Measurements from ENCODE around the gene CRACR2B.

CRACR2B gene

DNA sequence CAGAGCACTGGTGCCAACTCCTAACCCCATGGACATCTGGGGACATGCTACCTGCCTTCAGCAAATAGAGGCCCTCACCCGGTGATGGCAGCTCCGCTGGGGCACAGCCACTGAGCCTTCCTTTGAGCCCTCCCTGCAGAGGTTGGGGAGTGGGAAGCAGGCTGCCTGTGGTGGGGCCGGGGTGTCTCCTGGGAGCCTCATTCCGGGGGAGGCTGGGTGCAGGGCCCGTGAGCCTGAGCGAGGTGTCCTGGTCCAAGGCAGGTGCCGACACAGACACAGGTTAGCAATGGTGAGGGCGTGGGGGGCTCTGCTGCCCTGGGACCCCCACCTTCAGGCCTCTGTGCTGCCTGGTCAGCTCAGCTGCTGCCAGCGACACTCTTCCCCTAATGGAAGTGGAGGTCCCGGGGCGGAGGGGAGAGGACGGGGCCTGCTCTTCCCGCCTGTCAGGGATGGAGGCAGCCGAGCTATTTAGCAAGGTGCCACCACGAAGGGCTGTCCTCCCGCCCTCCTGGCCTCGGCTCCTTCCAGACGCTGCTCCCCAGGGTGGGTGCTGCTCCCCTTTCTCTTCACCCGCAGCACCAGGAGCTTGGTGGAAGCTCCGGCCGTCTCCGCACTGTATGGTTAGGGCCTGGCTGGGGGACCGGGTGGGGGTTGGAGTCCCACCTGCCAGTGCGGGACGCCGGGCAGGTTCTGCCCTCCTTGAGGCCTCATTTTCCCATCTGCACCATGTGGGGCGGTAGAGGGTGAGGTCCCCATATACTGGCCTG is 26.1 kb downstream of the CRACR2B start:
- DNase-seq (ENCODE audit: low read depth in 2 of 2), result no peak

DNA sequence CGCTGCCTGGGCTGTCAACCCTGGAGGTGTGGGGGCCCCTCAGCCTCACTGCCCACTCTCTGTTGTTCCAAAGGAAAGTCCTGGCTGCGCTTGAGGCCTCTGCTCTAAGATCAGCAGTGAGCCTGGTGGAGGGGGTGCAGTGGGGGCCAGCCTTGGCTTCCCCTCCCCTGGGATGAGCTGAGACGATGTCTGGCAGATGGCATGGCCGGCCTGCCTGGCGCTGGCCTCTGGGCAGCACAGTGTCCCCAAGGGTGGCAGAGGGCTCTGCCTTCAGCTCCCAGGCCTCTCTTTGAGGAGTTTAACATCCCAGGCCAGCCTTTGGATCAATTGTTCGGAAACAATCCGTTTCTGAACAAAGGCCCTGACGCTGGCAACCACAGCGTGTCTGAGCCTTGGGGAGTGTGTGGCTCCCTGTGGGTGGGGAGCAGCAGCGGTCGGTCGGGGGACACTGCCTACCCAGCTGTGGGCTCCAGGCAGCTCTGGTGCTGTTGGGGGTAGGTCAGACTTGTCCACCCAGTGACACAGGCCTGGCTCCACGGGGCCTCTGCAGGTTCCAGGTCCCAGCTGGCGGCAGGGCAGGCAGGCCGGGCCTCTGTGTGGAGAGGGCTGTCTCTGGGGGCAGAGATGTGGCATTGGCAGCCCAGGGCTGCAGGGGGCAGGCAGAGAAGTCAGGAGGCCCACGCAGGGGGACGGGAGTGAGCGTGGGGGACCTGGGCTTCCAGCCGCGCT is 27.0 kb downstream of the CRACR2B start:
- no peak for DNase-seq (ENCODE audit: low read depth in 2 of 2)

DNA sequence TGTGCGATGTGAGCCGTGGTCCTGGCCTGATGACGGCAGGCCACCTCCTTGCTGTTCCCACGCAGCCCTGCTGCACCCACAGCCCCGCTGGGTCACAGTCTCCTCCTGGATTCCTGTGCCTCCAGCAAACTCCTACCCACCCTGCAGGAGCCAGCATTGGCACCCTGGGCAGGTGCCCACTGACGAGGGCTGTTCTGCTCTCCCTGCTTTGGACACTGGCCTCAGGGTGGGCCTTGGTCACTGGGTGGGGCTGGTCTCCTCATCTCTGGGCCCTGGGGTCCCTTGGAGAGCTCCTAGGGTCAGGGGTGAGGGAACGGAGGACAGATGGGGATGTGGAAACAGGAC is 27.6 kb downstream of the CRACR2B start:
- no peak for DNase-seq (ENCODE audit: low read depth in 2 of 2)

DNA sequence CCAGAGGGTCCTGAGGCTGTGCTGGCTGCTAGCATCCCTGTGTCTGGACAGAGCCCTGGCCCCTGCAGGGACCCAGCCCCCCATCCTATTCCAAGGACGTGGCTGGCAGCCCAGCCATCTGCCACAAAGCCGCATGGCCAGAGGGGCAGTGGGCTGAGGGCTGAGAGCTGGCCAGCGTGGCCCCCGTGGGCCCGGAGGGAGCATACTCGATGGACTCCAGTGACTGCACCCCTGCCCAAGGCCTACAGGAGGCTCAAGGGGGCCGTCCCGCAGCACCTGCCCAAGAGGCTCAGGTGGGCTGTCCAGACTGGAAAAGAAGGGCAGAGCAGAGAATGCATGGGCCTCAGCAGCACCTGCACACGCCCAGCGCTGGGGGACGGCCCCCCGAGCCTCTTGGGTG is 28.1 kb downstream of the CRACR2B start:
- DNase-seq (ENCODE audit: low read depth in 2 of 2), result no peak

DNA sequence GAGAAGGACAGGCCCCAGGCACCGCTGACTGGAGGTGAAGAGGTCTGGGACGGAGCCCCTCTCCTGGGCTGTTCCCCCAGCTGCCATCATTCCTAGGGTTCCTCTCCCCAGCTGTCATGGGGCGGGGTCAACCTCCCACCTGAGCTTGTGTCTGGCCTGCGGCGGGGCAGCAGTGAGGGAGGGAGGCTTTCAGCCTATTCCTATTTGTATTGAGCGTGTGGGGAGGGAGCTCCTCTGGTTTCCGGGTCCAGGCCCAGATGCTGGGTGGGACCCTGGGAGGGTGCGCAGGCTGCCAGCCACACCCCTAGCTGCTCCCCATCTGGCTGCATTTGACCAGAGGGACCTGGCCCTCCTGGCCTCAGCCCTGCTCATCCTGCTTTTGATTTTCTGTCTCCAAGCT is 28.7 kb downstream of the CRACR2B start:
- no peak for DNase-seq (ENCODE audit: low read depth in 2 of 2)

DNA sequence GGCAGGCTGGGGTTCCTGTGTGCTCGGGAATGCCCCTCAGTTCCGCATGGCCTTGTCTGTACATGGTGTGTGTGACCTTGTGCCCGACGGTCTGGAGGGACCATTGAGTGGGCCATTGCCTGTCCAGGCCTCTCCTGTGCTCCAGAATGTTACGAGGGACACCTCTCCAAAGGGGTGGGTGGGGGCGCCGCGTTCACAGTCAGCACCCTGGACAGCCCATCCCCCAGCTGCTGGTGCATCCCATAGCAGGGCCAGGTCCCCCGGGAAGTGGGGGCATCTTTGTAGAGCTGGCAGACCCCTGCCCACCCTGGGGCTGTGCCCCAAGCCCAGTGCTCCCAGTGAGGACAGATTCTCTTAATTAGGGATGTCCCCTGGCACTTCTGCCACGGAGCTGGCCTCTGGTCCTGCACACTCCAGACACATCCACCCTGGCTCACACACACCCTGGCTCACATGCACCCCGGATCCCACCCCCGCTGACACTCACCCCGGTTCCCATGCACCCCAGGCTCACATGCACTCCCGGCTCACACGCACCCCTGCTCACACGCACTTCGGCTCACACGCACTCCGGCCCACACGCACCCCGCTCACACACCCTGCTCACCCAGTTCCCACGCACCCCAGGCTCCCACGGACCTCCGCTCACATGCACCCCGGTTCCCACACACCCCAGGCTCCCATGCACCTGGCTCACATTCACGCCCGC is 30.5 kb downstream of the CRACR2B start:
- no peak for DNase-seq (ENCODE audit: low read depth in 2 of 2)

DNA sequence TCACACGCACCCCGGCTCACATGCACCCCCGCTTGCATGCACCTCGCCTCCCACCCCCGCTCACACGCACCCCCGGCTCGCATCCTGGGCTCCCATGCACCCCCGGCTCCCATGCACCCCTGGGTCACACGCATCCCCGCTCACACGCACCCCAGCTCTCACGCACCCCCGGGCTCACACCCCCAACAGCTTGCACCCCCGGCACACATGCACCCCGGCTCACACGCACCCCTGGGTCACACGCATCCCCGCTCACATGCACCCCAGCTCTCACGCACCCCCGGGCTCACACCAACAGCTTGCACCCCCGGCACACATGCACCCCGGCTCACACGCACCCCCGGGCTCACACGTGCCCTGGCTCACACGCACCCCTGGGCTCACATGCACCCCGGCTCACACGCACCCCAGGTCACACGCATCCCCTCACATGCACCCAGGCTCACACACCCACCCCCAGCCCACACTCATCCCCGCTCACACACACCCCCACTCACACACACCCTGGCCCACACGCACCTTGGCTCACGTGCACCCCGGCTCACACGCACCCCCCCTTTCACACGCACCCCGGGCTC is 31.1 kb downstream of the CRACR2B start:
- no peak for DNase-seq (ENCODE audit: low read depth in 2 of 2)

DNA sequence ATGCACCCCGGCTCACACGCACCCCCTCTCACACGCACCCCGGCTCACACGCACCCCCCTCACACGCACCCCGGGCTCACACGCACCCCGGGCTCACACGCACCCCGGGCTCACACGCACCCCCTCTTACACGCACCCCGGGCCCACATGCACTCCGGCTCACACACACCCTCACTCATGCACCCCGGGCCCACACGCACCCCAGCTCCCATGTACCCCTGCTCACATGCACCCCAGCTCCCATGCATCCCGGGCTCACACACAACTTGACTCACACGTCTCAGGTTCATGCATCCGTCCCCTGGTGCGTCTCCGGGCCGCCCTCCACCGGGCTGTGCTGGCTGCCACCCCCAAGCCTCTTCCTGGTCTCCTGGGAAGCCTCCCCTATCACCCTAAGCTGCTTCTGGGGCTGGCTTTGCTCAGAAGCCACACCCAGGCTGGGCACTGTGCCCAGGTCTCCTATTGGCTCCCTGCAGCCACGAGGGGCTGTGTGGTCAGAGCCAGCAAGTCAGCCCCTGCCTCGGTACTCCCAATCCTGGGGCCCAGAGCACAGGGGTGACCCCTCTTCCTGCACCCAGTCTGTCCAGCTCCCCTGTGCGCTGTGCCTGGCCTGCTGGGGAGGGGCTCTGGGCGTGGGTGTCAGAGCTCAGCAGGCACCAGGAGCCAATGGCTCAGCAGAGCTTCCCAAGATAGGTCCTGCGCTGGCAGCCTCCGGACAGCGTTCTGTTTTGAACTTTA is 31.8 kb downstream of the CRACR2B start:
- peak; percentile 52 to 54 for DNase-seq (ENCODE audit: low read depth in 2 of 2)

DNA sequence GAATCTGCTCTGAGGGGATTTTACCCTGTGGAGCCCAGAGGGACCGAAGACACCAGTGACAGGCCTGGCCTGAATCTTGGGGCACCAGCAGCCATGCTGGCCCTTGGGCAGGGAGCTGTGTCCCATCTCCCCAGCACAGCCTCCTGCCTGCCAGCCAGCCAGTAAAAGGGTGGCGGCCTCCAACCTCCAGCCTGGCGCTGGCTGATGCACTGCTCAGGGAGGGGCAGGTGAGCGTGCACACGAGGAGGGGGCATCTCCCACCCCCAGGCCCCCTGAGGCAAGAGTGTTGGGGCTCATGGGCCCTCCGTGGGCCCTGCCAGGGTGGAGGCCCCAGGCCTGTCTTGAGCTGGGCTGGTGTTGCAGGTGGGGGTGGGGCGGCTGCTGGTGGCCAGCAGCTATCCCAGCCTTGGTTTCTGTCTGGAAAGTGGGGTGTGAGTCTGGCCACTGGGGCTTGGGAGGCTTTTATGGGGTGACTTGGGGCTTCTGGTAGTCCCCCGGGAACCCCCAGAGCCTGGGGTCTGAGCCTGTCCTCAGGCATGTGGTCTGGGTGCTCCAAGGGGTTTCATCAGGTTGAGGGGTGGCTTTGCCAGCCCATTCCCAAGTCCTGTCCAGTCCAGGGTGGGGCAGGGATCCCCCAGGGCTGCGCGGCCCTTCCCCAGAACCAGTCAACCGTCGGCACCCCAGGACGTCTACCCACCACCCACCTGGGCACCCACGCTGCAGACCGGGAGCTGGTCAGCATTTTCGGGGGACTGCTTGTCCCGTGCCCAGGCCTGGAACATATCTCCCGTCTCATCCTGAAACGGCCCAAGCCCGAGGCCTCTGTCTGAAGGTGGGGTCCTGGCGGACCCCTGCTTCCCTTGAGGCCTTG is 32.8 kb downstream of the CRACR2B start:
- DNase-seq (ENCODE audit: low read depth in 2 of 2), result no peak

DNA sequence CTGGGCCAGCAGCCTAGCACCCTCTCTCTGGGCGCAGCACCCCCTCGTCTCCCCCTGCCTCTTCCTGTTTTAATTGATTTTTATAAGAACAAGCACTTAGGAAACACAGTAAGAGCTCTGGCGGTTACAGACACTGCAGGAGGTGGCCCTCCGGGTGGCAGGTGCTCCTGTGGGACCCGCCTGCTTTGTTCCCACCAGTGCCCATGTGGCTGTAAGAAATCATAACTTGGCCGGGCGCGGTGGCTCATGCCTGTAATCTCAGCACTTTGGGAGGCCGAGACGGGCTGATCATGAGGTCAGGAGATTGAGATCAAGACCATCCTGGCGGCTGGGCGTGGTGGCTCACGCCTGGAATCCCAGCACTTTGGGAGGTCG is 33.4 kb downstream of the CRACR2B start:
- no peak for DNase-seq (ENCODE audit: low read depth in 2 of 2)

DNA sequence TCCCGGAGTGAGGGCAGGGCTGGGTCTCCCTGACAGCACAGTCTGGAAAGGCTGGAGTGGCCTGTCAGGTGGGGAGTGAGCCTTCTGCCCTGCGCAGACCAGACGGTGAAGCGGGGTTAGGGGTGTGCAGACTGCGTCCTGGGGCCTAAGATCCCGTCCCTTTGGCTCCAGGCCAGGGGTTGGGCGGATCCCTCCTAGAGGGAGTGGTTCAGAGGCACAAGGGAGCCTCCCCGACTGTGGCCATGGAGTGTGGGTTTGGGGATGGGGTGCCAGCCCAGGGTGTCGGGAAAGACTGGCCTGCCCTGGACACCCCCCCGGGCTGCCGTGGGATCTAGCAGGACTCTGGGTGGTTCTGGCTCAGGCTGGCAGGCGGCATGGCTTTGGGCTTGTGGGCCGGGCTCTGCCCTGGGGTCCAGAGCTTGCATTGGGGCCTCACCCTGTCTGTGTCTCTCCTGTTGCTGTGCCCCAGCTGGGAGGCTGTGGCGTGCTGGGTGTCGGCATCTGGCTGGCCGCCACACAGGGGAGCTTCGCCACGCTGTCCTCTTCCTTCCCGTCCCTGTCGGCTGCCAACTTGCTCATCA is 34.5 kb downstream of the CRACR2B start:
- DNase-seq (ENCODE audit: low read depth in 2 of 2), result no peak

DNA sequence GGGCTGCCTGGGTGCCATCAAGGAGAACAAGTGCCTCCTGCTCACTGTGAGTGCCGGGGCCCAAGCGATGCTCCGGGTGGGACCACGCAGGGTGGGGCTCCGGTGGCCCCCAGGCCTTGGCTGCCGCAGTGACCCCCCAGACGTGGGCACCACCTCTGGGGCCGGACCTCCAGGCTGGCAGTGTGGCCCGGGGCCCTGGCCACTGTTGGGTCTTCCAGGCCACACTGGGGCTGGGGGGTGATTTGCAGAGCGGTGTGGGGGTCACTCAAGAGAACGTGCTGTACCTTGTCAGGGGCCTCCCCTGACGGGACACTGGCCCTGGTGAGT is 34.9 kb downstream of the CRACR2B start:
- no peak for DNase-seq (ENCODE audit: low read depth in 2 of 2)

DNA sequence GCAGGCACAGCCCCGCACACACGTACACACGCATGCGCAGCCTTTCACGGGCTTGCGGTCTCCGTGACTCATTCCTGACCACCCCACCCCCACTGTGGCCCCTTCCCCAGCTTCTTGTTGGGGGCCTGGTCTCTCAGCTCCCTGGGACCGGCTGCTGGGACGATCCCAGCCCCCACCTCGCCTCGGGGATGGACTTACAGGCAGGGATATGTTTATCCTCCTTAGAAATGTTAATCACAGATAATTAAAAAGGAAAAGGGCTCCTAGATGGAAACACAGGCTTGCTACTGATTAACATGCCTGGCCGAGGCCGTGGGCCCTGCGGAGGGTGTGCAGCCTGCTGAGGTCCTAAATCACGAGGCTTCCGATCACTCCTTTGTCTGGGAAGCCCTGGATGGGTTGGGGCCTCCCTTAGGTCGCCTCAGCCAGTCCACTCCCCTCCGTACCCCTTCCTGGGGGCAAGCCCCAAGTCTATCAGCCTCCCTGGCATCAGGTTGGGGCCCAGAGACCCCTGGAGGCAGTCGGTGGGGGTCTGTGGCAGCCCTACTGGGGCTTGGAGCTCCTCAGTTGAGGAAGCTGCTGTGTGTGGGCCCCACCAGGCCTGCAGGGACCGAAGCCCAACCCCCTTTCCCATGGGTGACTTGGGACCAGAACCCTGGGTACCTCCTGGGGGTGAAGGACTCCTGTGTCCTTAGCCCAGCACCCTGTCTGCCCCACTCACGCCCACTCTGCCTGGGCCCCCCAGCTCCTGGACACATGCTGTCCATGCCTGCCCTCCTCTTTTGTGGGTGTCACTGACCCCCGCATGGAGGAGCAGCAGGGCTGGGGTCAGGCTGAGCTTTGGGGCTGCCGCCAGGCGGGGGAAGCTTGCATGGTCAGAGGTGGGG is 35.5 kb downstream of the CRACR2B start:
- DNase-seq (ENCODE audit: low read depth in 2 of 2), result peak in 1 of 2 experiments; percentile 18

DNA sequence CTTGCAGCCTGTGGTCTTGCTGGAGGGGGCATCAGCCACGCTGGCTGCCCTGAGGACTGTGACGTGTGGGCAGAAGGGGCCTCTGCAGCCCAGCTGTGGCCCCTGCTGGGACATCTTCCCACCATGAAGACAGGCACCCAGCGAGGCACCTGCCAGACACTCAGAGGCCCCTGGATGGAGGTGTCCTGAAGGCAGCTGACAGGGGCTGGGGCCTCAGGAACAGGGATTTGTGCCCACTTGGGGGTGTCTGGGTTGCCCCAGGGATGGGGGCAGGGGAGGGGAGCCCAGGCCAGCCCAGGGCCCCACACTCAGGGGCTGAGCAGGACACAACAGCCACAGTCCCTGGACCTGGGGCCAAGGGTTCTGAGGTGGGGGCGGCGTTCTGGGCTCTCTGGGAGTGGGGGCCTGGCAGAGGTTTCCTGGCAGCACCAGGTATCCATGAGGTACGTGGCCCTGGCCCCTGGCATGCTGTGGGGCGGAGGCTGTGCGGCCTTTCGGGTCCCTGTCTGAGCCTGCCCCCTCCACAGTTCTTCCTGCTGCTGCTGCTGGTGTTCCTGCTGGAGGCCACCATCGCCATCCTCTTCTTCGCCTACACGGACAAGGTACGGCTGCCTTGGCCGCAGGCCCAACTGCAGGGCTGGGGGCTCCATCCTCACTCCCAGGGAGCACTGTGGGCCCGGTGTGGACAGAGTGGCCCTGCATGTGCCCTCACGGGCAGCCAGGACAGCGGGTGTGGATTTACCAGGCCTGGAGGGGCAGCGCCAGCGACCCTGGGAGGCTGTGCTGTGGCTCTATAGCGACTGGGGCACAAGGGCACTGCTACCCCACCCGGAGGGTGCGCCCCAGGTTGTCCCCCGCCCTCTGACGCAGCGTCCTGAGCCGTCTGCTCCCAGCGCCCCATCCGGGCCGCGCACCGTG is 36.5 kb downstream of the CRACR2B start:
- DNase-seq (ENCODE audit: low read depth in 2 of 2), result no peak

DNA sequence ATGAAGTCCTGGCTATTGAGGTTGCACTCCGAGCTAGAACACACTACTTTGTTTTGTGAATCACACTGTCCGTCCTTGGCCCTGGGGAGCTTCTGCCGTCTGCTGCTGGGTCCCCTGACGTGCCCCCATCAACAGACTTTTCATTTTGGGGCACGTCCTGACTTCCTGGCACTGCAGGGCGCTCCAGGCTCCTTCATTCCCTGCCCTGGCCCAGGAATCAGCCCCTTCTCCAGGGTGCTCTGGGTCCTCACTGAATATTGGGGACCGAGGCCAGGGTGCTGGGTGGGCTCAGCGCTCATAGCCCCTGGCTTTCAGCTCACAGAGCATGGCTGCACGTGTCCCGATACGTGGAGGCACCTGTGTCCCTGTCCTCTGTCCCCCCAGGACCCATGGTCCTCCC is 37.2 kb downstream of the CRACR2B start:
- DNase-seq (ENCODE audit: low read depth in 2 of 2), result no peak

DNA sequence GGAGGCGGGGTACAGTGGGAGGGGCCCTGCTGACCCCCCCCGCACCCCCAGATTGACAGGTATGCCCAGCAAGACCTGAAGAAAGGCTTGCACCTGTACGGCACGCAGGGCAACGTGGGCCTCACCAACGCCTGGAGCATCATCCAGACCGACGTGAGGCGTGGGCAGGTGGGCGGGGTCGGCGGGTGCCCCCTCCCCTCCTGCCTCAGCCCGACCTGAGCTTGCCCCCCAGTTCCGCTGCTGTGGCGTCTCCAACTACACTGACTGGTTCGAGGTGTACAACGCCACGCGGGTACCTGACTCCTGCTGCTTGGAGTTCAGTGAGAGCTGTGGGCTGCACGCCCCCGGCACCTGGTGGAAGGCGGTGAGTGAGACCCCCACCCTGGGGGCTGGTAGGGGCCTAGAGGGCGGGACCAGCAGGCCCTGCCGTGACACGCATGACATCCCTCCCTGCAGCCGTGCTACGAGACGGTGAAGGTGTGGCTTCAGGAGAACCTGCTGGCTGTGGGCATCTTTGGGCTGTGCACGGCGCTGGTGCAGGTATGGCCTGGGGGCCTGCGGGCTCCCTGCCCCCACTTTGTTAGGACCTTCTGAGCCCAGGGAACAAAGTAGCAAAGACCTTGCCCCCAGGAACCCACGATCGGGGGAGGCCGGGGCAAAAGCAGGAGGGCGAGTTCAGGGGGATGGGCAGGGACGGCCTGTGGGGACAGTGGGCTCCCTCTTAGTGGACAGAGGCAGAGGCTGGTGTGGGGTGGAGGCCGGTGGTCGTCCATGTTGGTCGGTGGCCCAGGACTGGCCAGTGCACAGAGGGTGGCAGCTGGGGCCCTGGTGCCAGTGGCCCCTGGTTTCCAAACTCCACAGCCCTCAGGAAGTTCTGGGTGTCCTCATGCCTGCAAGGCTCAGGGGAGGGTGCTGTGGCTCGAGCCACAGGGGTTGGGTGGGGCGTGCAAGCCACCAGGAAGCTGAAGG is 38.0 kb downstream of the CRACR2B start:
- no peak for DNase-seq (ENCODE audit: low read depth in 2 of 2)

DNA sequence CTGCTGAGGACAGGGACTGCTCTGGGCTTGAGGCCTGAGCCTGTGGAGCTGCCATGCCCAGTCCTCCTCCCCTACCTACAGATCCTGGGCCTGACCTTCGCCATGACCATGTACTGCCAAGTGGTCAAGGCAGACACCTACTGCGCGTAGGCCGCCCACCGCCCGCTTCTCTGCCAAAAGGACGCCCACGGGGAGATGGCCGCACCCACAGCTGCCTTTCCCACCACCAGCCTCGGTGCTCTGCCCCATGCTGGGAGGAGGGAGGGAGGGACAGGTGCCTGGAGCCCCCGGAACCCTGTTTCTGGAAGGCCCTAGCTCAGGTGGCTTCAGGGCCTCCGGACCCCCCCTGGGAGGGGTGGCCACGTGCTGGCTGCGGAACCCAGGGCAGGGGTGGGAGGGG is 38.8 kb downstream of the CRACR2B start:
- DNase-seq (ENCODE audit: low read depth in 2 of 2), result no peak
